Sigmoid colon (tissue), 4 donors: ENCODE data around the gene OR13C9.

ENCODE experiments used
- EP300 ChIP-seq, 4 donors: sonication (generic); formaldehyde crosslinking; IDR thresholded peaks; one replicate each; pipeline ENCODE4 v1.6.1; 2017; ENCODE audit warnings: antibody characterized with exemption in 4 of 4
- POLR2A ChIP-seq, 2 donors: fragments of 450-650 bp; IDR thresholded peaks; one replicate each; pipeline ENCODE4 v1.6.1; 2016; ENCODE audit warnings: antibody characterized with exemption in 2 of 2, mild to moderate bottlenecking in 2 of 2, moderate library complexity in 2 of 2
- POLR2AphosphoS5 ChIP-seq, 4 donors: sonication (generic); formaldehyde crosslinking; IDR thresholded peaks; one replicate each; pipeline ENCODE4 v1.6.1; 2017; ENCODE audit warnings: antibody characterized with exemption in 4 of 4
- TF ChIP-seq, protein P1 (sequence below), 4 experiments: fragments of 450-650 bp in 3 of 4; fragments of 200-600 bp in 1 of 4; IDR thresholded peaks; one replicate each; pipeline ENCODE4 v1.5.1; 2016 to 2019; ENCODE audit warnings: antibody characterized with exemption in 4 of 4, mild to moderate bottlenecking in 3 of 4, moderate library complexity in 2 of 4

DNA sequence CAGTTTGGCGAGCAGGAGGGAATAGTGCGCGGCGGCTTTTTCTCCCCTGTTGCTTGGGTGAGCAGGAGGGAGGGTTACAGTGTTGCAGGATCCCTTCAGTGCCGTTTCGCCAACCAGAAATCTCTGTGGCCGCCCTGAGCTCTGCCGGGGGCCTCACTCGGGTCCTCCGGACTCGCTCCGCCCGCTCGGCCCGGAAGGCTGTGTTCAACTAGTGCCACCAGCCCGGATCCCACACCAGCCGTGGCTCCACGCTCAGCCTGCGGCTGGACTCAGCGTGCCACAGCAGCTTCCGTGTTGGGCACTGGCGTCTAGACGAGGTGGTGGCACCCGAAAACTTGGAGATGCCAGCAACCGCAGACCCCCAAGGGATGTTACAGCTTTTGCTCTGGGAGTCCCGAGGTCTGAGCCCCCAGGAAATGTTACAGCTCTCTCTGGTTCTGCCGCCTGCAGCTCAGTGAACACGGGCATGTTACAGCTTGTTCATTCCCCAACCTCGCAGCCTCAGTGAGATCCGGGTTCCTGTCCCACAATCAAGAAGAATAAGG is 16.0 kb upstream of the OR13C9 start:
- TF ChIP-seq, protein P1, sequence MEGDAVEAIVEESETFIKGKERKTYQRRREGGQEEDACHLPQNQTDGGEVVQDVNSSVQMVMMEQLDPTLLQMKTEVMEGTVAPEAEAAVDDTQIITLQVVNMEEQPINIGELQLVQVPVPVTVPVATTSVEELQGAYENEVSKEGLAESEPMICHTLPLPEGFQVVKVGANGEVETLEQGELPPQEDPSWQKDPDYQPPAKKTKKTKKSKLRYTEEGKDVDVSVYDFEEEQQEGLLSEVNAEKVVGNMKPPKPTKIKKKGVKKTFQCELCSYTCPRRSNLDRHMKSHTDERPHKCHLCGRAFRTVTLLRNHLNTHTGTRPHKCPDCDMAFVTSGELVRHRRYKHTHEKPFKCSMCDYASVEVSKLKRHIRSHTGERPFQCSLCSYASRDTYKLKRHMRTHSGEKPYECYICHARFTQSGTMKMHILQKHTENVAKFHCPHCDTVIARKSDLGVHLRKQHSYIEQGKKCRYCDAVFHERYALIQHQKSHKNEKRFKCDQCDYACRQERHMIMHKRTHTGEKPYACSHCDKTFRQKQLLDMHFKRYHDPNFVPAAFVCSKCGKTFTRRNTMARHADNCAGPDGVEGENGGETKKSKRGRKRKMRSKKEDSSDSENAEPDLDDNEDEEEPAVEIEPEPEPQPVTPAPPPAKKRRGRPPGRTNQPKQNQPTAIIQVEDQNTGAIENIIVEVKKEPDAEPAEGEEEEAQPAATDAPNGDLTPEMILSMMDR (IDR thresholded peaks at IDR 0.05) = no peak
- no peak for TF ChIP-seq EP300 (IDR thresholded peaks at IDR 0.05)
- no peak for TF ChIP-seq POLR2AphosphoS5 (IDR thresholded peaks at IDR 0.05)
- no peak for TF ChIP-seq POLR2A (IDR thresholded peaks at IDR 0.05)
